Measurements from ENCODE around the gene PTPRK. TPM values are rescaled to one million over a fixed set of nuclear protein-coding genes. Genes with fewer than 3 reads are reported as not detected.

Gene PTPRK
- total and polyA plus RNA-seq, 2 of the 8 experiments (the other 6 are each of a cell fraction or from before 2014, with no cell fraction given): 11.4 to 47.3 TPM

GRCh38 chr6:128282961-128283360, 237.4 kb downstream of the PTPRK start:
- Histone ChIP-seq H3K27me3 (replicated peaks in 1 of 4; ENCODE audit: control insufficient read depth in 3 of 4, extremely low read depth in 1 of 4, insufficient read depth in 3 of 4, low read length in 3 of 4) (no peaks in the 10 kb centered on the region; a peak in 1 of 7 replicates), H2BK120ac (replicated peaks; ENCODE audit: low read depth, low read length) (no peak overlapping the region), H3K23me2 (ENCODE audit: low read depth, low read length) (no peaks in the 10 kb centered on the region), H2AK5ac (ENCODE audit: low read depth, low read length) (no peak overlapping the region), H4K8ac (ENCODE audit: extremely low read depth, insufficient read depth, low read length) (no peak overlapping the region), H4K20me1 (replicated peaks in 1 of 2; ENCODE audit: control insufficient read depth in 1 of 2, insufficient read depth in 2 of 2, low read length in 2 of 2) (peaks cover 3 to 8% of the 10 kb centered on the region in 2 experiments), H3K36me3 (ENCODE audit: control insufficient read depth in 2 of 4, insufficient read depth in 4 of 4, low read length in 3 of 4) (no peaks in the 10 kb centered on the region), H3K79me1 (ENCODE audit: low read depth, low read length) (no peaks in the 10 kb centered on the region; the same call in 1 of the 2 replicates), H4K5ac (ENCODE audit: insufficient read length, low read depth, low read length) (no peak overlapping the region), H4K91ac (replicated peaks; ENCODE audit: insufficient read length, low read length) (no peak overlapping the region), H2AFZ (ENCODE audit: low read length) (no peak overlapping the region), H3K4me2 (ENCODE audit: insufficient read depth in 1 of 2, low read depth in 2 of 2, low read length in 2 of 2) (no peak overlapping the region), H2BK15ac (ENCODE audit: low read length) (no peak overlapping the region), H3K27ac (ENCODE audit: low read depth, low read length) (no peak overlapping the region), H3K4me1 (replicated peaks in 1 of 4; ENCODE audit: control insufficient read depth in 3 of 4, insufficient read depth in 4 of 4, low read length in 3 of 4) (peaks cover 0 to 15% (median 8%) of the 10 kb centered on the region in 4 experiments; a peak in 4 of 7 replicates), H3K23ac (ENCODE audit: insufficient read length) (no peak overlapping the region), H3K9me3 (ENCODE audit: insufficient read depth in 2 of 2, low read depth in 1 of 2, low read length in 1 of 2) (no peaks in the 10 kb centered on the region), H3K4me3 (ENCODE audit: extremely low read depth in 1 of 4, insufficient read depth in 2 of 4, low read depth in 3 of 4, low read length in 4 of 4) (no peak overlapping the region), H3K14ac (ENCODE audit: insufficient read length) (no peak overlapping the region), H3K79me2 (ENCODE audit: control insufficient read depth in 1 of 2, insufficient read depth in 2 of 2, low read length in 2 of 2) (peaks cover 0 to 3% of the 10 kb centered on the region in 2 experiments; a peak in 1 of 4 replicates), H3K4ac (replicated peaks; ENCODE audit: insufficient read length, low read depth, low read length) (no peak overlapping the region), H2BK12ac (ENCODE audit: low read depth, low read length) (no peak overlapping the region), H3K18ac (ENCODE audit: extremely low read depth, low read length) (no peak overlapping the region), H2BK20ac (ENCODE audit: low read length) (no peak overlapping the region), H3K9ac (replicated peaks in 1 of 4; ENCODE audit: extremely low read depth in 1 of 4, low read depth in 3 of 4, low read length in 3 of 4) (no peak overlapping the region), H3K56ac (replicated peaks; ENCODE audit: insufficient read length, low read depth, low read length) (no peak overlapping the region), H2BK5ac (ENCODE audit: low read depth, low read length) (no peak overlapping the region)
- ChIA-PET POLR2A (ENCODE audit: partially characterized antibody) (interaction anchor here (0.6 kb wide), 1 partner anchor 323 kb away, joined by 3 read pairs; no protein-coding TSS in a partner anchor), CTCF (ENCODE audit: partially characterized antibody) (interaction anchor here (0.6 to 1.5 kb wide), 4 partner anchors 13 to 547 kb away, joined by 3 to 5 read pairs (median 4); no protein-coding TSS in a partner anchor)
- FAIRE-seq: no peak
- WGBS, 2 experiments (ENCODE audit: extremely low coverage in 1 of 2, insufficient coverage in 1 of 2, insufficient read length in 1 of 2, insufficient replicate concordance in 2 of 2, low coverage in 1 of 2, low lambda C conversion rate in 2 of 2, missing lambda C conversion rate in 1 of 2): 49% methylated on average over 2 of the region's 2 CpGs; no CpG with 5 or more reads in 1 of the 2 experiments
- no peak for DNase-seq (ENCODE audit: low read depth in 1 of 2, low spot score in 2 of 2)
- TF ChIP-seq RFX5 (IDR thresholded peaks at IDR 0.05; ENCODE audit: borderline replicate concordance, low read depth, low read length) (no peak), CBX5 (IDR thresholded peaks at IDR 0.05; ENCODE audit: low read depth, low read length) (no peak), E2F6 (IDR thresholded peaks at IDR 0.05) (no peak), TBP (IDR thresholded peaks at IDR 0.05; ENCODE audit: low read depth, low read length) (no peak), PHF8 (conservative IDR thresholded peaks at IDR 0.05; ENCODE audit: low read depth, low read length) (no peak), KDM4A (IDR thresholded peaks at IDR 0.05; ENCODE audit: low read depth, low read length, severe bottlenecking) (no peak), CHD2 (IDR thresholded peaks at IDR 0.05; ENCODE audit: low read length) (no peak), TCF12 (IDR thresholded peaks at IDR 0.05; ENCODE audit: low read depth, low read length) (no peak), BACH1 (IDR thresholded peaks at IDR 0.05; ENCODE audit: low read length) (no peak), YY1 (IDR thresholded peaks at IDR 0.05; ENCODE audit: low read depth, low read length) (no peak), SAP30 (IDR thresholded peaks at IDR 0.05; ENCODE audit: insufficient read depth, insufficient replicate concordance, low read length) (no peak), EZH2 (IDR thresholded peaks at IDR 0.05; ENCODE audit: low read depth, low read length, severe bottlenecking) (no peak), MAX (IDR thresholded peaks at IDR 0.05) (no peak)
